IMR-90 (cell line): ENCODE data around the gene R3HDM4. TPM values are rescaled to one million over a fixed set of nuclear protein-coding genes. Genes with fewer than 3 reads are reported as not detected.
A peak's percentile ranks its signal among the peaks of the same experiment; 100 is the strongest.

Source experiments
- ATAC-seq: fragments of 200-7000 bp; cut with Tn5 transposase; 2 replicates; pipeline ENCODE4 v1.9.1; 2020; ENCODE audit warnings: low read depth, mild to moderate bottlenecking, moderate library complexity
- BruUV-seq: library from RNA; stranded (reverse); fragments of 400-500 nt; replicated peaks from 2 replicates; lab custom pipeline; 2021; lab: Mats Ljungman, UMichigan
- CTCF ChIA-PET: fragments of 300-600 bp; formaldehyde crosslinking; extraction: SDS; loops from one replicate; lab custom pipeline; 2021; ENCODE audit warnings: antibody characterized with exemption; lab: Yijun Ruan, JAX
- POLR2A ChIA-PET: fragments of 300-600 bp; sonication (Branson Sonifier 250); formaldehyde crosslinking; loops from one replicate; lab custom pipeline; 2022; ENCODE audit warnings: antibody characterized with exemption; ENCODE audit not compliant: unreplicated experiment; lab: Charles Lee
- DNase-seq: peaks from one replicate; pipeline ENCODE4 v3.0.0; 2013
- H2AFZ ChIP-seq: replicated peaks from 2 replicates; pipeline ENCODE3; 2013; ENCODE audit warnings: low read length, mild to moderate bottlenecking; ENCODE audit not compliant: poor library complexity
- H2AK5ac ChIP-seq: 2 replicates; pipeline ENCODE4 v1.6.1; 2013; ENCODE audit warnings: low read depth, low read length, inconsistent platforms
- H2AK9ac ChIP-seq: replicated peaks from 2 replicates; pipeline ENCODE3; 2013; ENCODE audit warnings: mild to moderate bottlenecking, low read depth, low read length, moderate library complexity; ENCODE audit not compliant: poor library complexity
- H2BK120ac ChIP-seq: 2 replicates; pipeline ENCODE4 v1.6.1; 2013; ENCODE audit warnings: low read depth, low read length, inconsistent platforms
- H2BK15ac ChIP-seq: 3 replicates; pipeline ENCODE4 v1.6.1; 2013; ENCODE audit warnings: low read depth, low read length, inconsistent platforms
- H2BK20ac ChIP-seq: 2 replicates; pipeline ENCODE4 v1.6.1; 2013; ENCODE audit warnings: low read depth, mild to moderate bottlenecking, inconsistent platforms, low read length, moderate library complexity
- H2BK5ac ChIP-seq: 2 replicates; pipeline ENCODE4 v1.6.1; 2013; ENCODE audit warnings: mild to moderate bottlenecking, low read depth, low read length, inconsistent platforms; ENCODE audit not compliant: poor library complexity, severe bottlenecking
- H3K14ac ChIP-seq: replicated peaks from 2 replicates; pipeline ENCODE4 v1.6.1; 2013; ENCODE audit warnings: low read depth, low read length, inconsistent platforms
- H3K18ac ChIP-seq: 2 replicates; pipeline ENCODE4 v1.6.1; 2013; ENCODE audit warnings: low read depth, low read length, control low read depth
- H3K23ac ChIP-seq: 2 replicates; pipeline ENCODE4 v1.6.1; 2013; ENCODE audit warnings: low read depth, low read length, inconsistent platforms
- H3K27ac ChIP-seq: 2 replicates; pipeline ENCODE4 v1.5.1; 2013; ENCODE audit warnings: mild to moderate bottlenecking, control low read depth, low read length; ENCODE audit not compliant: insufficient read depth
- H3K27me3 ChIP-seq: 2 replicates; pipeline ENCODE4 v1.6.1; 2013; ENCODE audit warnings: low read length; ENCODE audit not compliant: control insufficient read depth, insufficient read depth
- H3K36me3 ChIP-seq: 2 replicates; pipeline ENCODE4 v1.6.1; 2013; ENCODE audit warnings: low read length, mixed read lengths; ENCODE audit not compliant: control insufficient read depth, insufficient read depth
- H3K4ac ChIP-seq: 2 replicates; pipeline ENCODE4 v1.6.1; 2013; ENCODE audit warnings: low read depth, low read length, inconsistent platforms
- H3K4me1 ChIP-seq: 2 replicates; pipeline ENCODE4 v1.6.1; 2013; ENCODE audit warnings: low read length, mixed read lengths; ENCODE audit not compliant: control insufficient read depth, insufficient read depth
- H3K4me2 ChIP-seq: 2 replicates; pipeline ENCODE4 v1.6.1; 2013; ENCODE audit warnings: low read depth, mild to moderate bottlenecking, control low read depth, low read length, moderate library complexity
- H3K4me3 ChIP-seq: 2 replicates; pipeline ENCODE4 v1.5.1; 2013; ENCODE audit warnings: low read depth, mild to moderate bottlenecking, control low read depth, low read length, moderate library complexity; ENCODE audit not compliant: insufficient read depth
- H3K56ac ChIP-seq: 2 replicates; pipeline ENCODE4 v1.6.1; 2013; ENCODE audit warnings: low read length, inconsistent platforms; ENCODE audit not compliant: insufficient read depth; ENCODE audit errors: extremely low read depth
- H3K79me1 ChIP-seq, 2 experiments: 2 replicates each; pipeline ENCODE4 v1.6.1; 2013; ENCODE audit warnings: low read length in 2 of 2, inconsistent platforms in 1 of 2, low read depth in 1 of 2
- H3K9ac ChIP-seq: 2 replicates; pipeline ENCODE4 v1.6.1; 2013; ENCODE audit warnings: low read depth, low read length, control low read depth
- H3K9me1 ChIP-seq: 2 replicates; pipeline ENCODE4 v1.6.1; 2013; ENCODE audit warnings: low read length, inconsistent platforms; ENCODE audit not compliant: insufficient read depth
- H3K9me3 ChIP-seq: 2 replicates; pipeline ENCODE4 v1.6.1; 2013; ENCODE audit warnings: low read length; ENCODE audit not compliant: control insufficient read depth, insufficient read depth
- H4K20me1 ChIP-seq: 2 replicates; pipeline ENCODE4 v1.6.1; 2013; ENCODE audit warnings: low read length, inconsistent platforms; ENCODE audit not compliant: insufficient read depth
- H4K5ac ChIP-seq: 2 replicates; pipeline ENCODE4 v1.6.1; 2013; ENCODE audit warnings: mild to moderate bottlenecking, low read depth, low read length, control low read depth
- H4K8ac ChIP-seq, 2 experiments: 2 replicates each; pipeline ENCODE4 v1.6.1; 2013; ENCODE audit warnings: low read depth in 2 of 2, low read length in 2 of 2, control low read depth in 1 of 2, inconsistent platforms in 1 of 2
- H4K91ac ChIP-seq: 2 replicates; pipeline ENCODE4 v1.6.1; 2013; ENCODE audit warnings: low read depth, low read length, inconsistent platforms; ENCODE audit not compliant: insufficient read depth
- CEBPB ChIP-seq: IDR thresholded peaks from 2 replicates; pipeline ENCODE4 v1.6.1; 2012; ENCODE audit warnings: low read depth, low read length, improper control_type of control experiment
- CHD1 ChIP-seq: IDR thresholded peaks from 2 replicates; pipeline ENCODE4 v1.6.1; 2012; ENCODE audit warnings: low read depth, low read length, improper control_type of control experiment
- CTCF ChIP-seq: conservative IDR thresholded peaks from 2 replicates; pipeline ENCODE4 v1.5.1; 2012; ENCODE audit warnings: mild to moderate bottlenecking, low read depth, low read length, improper control_type of control experiment
- ELK1 ChIP-seq: fragments of 150-350 bp; IDR thresholded peaks from 2 replicates; pipeline ENCODE4 v1.6.1; 2016; ENCODE audit warnings: low read depth, mild to moderate bottlenecking, low read length, moderate library complexity, borderline replicate concordance
- FOS ChIP-seq: fragments of 150-350 bp; IDR thresholded peaks from 2 replicates; pipeline ENCODE4 v1.6.1; 2016; ENCODE audit warnings: low read depth, low read length
- MAFK ChIP-seq: IDR thresholded peaks from 2 replicates; pipeline ENCODE4 v1.6.1; 2012; ENCODE audit warnings: low read depth, low read length, improper control_type of control experiment
- MAZ ChIP-seq: IDR thresholded peaks from 2 replicates; pipeline ENCODE4 v1.6.1; 2012; ENCODE audit warnings: low read depth, mild to moderate bottlenecking, low read length, improper control_type of control experiment, moderate library complexity, borderline replicate concordance
- MXI1 ChIP-seq: IDR thresholded peaks from 2 replicates; pipeline ENCODE4 v1.6.1; 2012; ENCODE audit warnings: low read depth, mild to moderate bottlenecking, low read length, moderate library complexity, borderline replicate concordance
- NFE2L2 ChIP-seq: fragments of 150-350 bp; IDR thresholded peaks from 2 replicates; pipeline ENCODE4 v1.6.1; 2016; ENCODE audit warnings: low read depth, mild to moderate bottlenecking, low read length
- POLR2A ChIP-seq: IDR thresholded peaks from 2 replicates; pipeline ENCODE4 v1.6.1; 2012; ENCODE audit warnings: mild to moderate bottlenecking, low read depth, low read length
- RAD21 ChIP-seq: IDR thresholded peaks from 2 replicates; pipeline ENCODE4 v1.6.1; 2012; ENCODE audit warnings: low read length, improper control_type of control experiment
- RCOR1 ChIP-seq: IDR thresholded peaks from 2 replicates; pipeline ENCODE4 v1.6.1; 2012; ENCODE audit warnings: mild to moderate bottlenecking, low read length, improper control_type of control experiment; ENCODE audit not compliant: insufficient replicate concordance
- WGBS, 2 experiments: methylation state at CpG; one replicate each; pipeline versions ENCODE4 v1.1.5 to v1.1.7; 2013; ENCODE audit warnings: missing lambda C conversion rate in 2 of 2; ENCODE audit not compliant: insufficient read length in 1 of 2; ENCODE audit errors: extremely low coverage in 2 of 2; 5-methylcytosine and 5-hydroxymethylcytosine counted together
- dilution Hi-C: fragments of 300-500 bp; cut with HindIII; formaldehyde crosslinking; loops from one replicate; pipeline ENCODE4 v1.14.3; 2018; ENCODE audit warnings: low sequenced_read_pairs; ENCODE audit not compliant: unreplicated experiment
- in situ Hi-C: fragments of 300-500 bp; cut with MboI; formaldehyde crosslinking; loops from 3 replicates; pipeline ENCODE4 v1.14.3; 2019; ENCODE audit warnings: low sequenced_read_pairs, inconsistent platforms, mixed read lengths
- intact Hi-C: fragments of 100-400 bp; cut with micrococcal nuclease; formaldehyde crosslinking; loops from 2 replicates; pipeline ENCODE4 v1.10.0; 2022
- polyA plus RNA-seq, 3 experiments: library from polyadenylated mRNA; depleted of rRNA; stranded (reverse); fragments of >200 nt; gene quantifications; 2 replicates each; pipeline ENCODE4 v1.2.3, GENCODE V29; 2012; ENCODE audit warnings: low replicate concordance in 1 of 3
- total RNA-seq: library from RNA; depleted of rRNA; stranded (reverse); fragments of >200 nt; gene quantifications from 2 replicates; pipeline ENCODE4 v1.2.3, GENCODE V29; 2012

R3HDM4 gene
- total and polyA plus RNA-seq, 2 of the 4 experiments (the other 2 are of a cell fraction): 9.0 to 51.5 TPM

- H2BK20ac ChIP-seq: peak overlapping the region; percentile 22; the same call in 1 of the 2 replicates
- 17% methylated on average over 4 of the region's 13 CpGs; no CpG with 5 or more reads in 1 of the 2 experiments for WGBS, 2 experiments
- no peaks in the 10 kb centered on the region for H4K20me1 ChIP-seq
- H2AK9ac ChIP-seq: peak overlapping the region; percentile 95
- H4K5ac ChIP-seq: peak overlapping the region; percentile 21
- no peaks in the 10 kb centered on the region for H3K9me3 ChIP-seq
- peak overlapping the region; percentile 54 to 94; a peak in 3 of 4 replicates for H4K8ac ChIP-seq
- H3K9me1 ChIP-seq: no peaks in the 10 kb centered on the region
- H3K79me1 ChIP-seq: no peaks in the 10 kb centered on the region
- H2AK5ac ChIP-seq: no peak overlapping the region; the same call in 1 of the 2 replicates
- H3K27me3 ChIP-seq: peaks cover 4% of the 10 kb centered on the region; the same call in 1 of the 2 replicates
- H3K56ac ChIP-seq: peak overlapping the region; percentile 47
- ATAC-seq (no peak), DNase-seq (no peak)
- TF ChIP-seq POLR2A (no peak), CEBPB (no peak), MXI1 (no peak), ELK1 (no peak), CTCF (no peak), CHD1 (no peak), RAD21 (no peak), NFE2L2 (no peak), RCOR1 (no peak), FOS (no peak), MAZ (no peak), MAFK (no peak)
- H3K4ac ChIP-seq: peak overlapping the region; percentile 24
- dilution Hi-C loops: no loop called here
- intact Hi-C loops: loop anchor here (1.0 kb wide), 1 partner anchor 36 kb away; no protein-coding TSS in a partner anchor
- H3K14ac ChIP-seq: no peak overlapping the region
- peaks cover 6% of the 10 kb centered on the region for H3K4me1 ChIP-seq
- peak overlapping the region; percentile 70 for H2BK5ac ChIP-seq
- no peak overlapping the region for H3K23ac ChIP-seq
- ChIA-PET POLR2A (no interaction called here), CTCF (no interaction called here)
- in situ Hi-C loops: no loop called here
- peak overlapping the region; percentile 26; the same call in 1 of the 2 replicates for H3K18ac ChIP-seq
- H3K9ac ChIP-seq: peak overlapping the region; percentile 32
- peak overlapping the region; percentile 90; the same call in 1 of the 2 replicates for H4K91ac ChIP-seq
- no peak overlapping the region for H3K4me3 ChIP-seq
- peak overlapping the region; percentile 50; the same call in 2 of the 3 replicates for H2BK15ac ChIP-seq
- peak overlapping the region; percentile 8; the same call in 1 of the 2 replicates for H3K4me2 ChIP-seq
- BruUV-seq: no TSS peak
- peak overlapping the region; percentile 89 for H2AFZ ChIP-seq
- H3K36me3 ChIP-seq: no peaks in the 10 kb centered on the region
- peak overlapping the region; percentile 90 for H3K27ac ChIP-seq
- peak overlapping the region; percentile 59 for H2BK120ac ChIP-seq
Observed at GRCh38 chr19:850979-851335, 62.1 kb downstream of the R3HDM4 start.
